Smooth muscle cell (in vitro differentiated cells): ENCODE measurements around the gene PALLD. TPM values are rescaled to one million over a fixed set of nuclear protein-coding genes. Genes with fewer than 3 reads are reported as not detected.

Experiments
- DNase-seq: peaks from one replicate; lab custom pipeline; 2025; ENCODE audit not compliant: unreplicated experiment; lab: John Stamatoyannopoulos, UW
- H2AFZ ChIP-seq: fragments of 200-600 bp; sonication (generic); 2 replicates; pipeline ENCODE4 v1.6.0; 2016; ENCODE audit warnings: antibody characterized with exemption, low read depth, mild to moderate bottlenecking
- H3F3A ChIP-seq: fragments of 200-600 bp; sonication (generic); 2 replicates; pipeline ENCODE4 v1.6.0; 2017; ENCODE audit warnings: antibody characterized with exemption, low read depth
- H3K27ac ChIP-seq: fragments of 200-600 bp; sonication (generic); 2 replicates; pipeline ENCODE4 v1.5.1; 2016; ENCODE audit warnings: low read depth, mild to moderate bottlenecking
- H3K27me3 ChIP-seq: fragments of 200-600 bp; sonication (generic); 2 replicates; pipeline ENCODE4 v1.6.1; 2016; ENCODE audit warnings: low read depth, mild to moderate bottlenecking
- H3K36me3 ChIP-seq: fragments of 200-600 bp; sonication (generic); 2 replicates; pipeline ENCODE4 v1.5.1; 2016; ENCODE audit warnings: low read depth
- H3K4me1 ChIP-seq: fragments of 200-600 bp; sonication (generic); 2 replicates; pipeline ENCODE4 v1.5.1; 2016; ENCODE audit warnings: low read depth
- H3K4me2 ChIP-seq: fragments of 200-600 bp; sonication (generic); 2 replicates; pipeline ENCODE4 v1.6.0; 2016; ENCODE audit warnings: mild to moderate bottlenecking
- H3K4me3 ChIP-seq: fragments of 200-600 bp; sonication (generic); 2 replicates; pipeline ENCODE4 v1.5.1; 2016; ENCODE audit warnings: mild to moderate bottlenecking
- H3K79me2 ChIP-seq: fragments of 200-600 bp; sonication (generic); 2 replicates; pipeline ENCODE4 v1.6.0; 2016; ENCODE audit warnings: low read depth, mild to moderate bottlenecking
- H3K9ac ChIP-seq: fragments of 200-600 bp; sonication (generic); 2 replicates; pipeline ENCODE4 v1.6.0; 2016; ENCODE audit warnings: low read depth
- H3K9me3 ChIP-seq: fragments of 200-600 bp; sonication (generic); replicated peaks from 2 replicates; pipeline ENCODE4 v1.5.1; 2016; ENCODE audit warnings: low read depth
- H4K20me1 ChIP-seq: fragments of 200-600 bp; sonication (generic); 2 replicates; pipeline ENCODE4 v1.6.0; 2016; ENCODE audit warnings: low read depth
- WGBS: methylation state at CpG from one replicate; pipeline ENCODE4 v1.1.7; 2016; ENCODE audit warnings: low lambda C conversion rate; 5-methylcytosine and 5-hydroxymethylcytosine counted together
- polyA plus RNA-seq: library from polyadenylated mRNA; unstranded; fragments of >200 nt; fragmentation: Nextera tagmentation; extraction: Ambion mirVana; gene quantifications from 2 replicates; pipeline ENCODE4 v1.2.1, GENCODE V29; 2016
- total RNA-seq: library from RNA; depleted of rRNA; stranded (reverse); fragments of >200 nt; gene quantifications from 2 replicates; pipeline ENCODE4 v1.2.3, GENCODE V29; 2014
- TF ChIP-seq, protein P1 (sequence below): fragments of 200-600 bp; sonication (generic); IDR thresholded peaks from 2 replicates; pipeline ENCODE4 v1.5.1; 2017; ENCODE audit warnings: borderline replicate concordance, mild to moderate bottlenecking, antibody characterized with exemption; ENCODE audit not compliant: insufficient read depth, poor library complexity, severe bottlenecking

Gene PALLD
- total and polyA plus RNA-seq, 2 experiments from 2014 or later = 354 to 415 TPM

DNA sequence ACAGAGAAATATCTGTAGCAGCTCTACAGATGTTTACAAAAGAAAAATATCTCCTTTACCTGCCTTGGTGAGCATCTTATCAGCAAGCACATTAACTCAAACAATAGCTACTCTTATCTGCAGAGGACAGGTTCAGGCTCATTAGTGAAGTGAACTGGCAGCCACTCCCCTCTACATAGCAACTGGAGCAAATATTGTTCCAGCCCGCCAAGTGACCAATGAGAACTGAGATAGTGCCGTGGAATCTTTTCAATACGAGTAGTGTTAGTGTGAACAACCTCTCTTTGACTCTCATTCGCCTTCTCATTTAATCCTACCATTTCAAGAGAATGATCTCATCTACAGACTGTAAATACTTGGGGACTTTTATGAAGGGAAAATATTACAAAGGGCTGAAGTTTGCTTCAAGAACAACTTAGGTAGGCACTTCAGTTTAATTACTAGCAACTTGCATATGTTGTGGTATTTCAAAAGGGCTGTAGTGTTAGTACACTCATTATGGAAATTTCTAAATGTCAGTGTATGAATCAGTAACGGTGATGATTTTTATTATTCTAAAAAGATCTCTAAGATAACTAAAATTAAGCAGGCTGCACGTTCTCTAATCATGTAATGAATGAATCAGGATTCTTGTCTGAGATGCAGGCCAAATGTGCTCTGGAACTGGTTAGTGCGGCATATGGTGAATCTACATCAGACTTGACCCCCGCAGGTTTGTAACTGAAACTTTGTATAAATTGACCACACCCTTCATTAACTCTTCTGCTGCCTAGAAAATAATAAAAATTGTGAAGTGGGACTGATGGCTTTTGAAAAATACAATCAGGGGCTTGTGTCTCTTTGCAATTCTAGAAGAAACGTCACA, 72.4 kb downstream of the PALLD start:
- Histone ChIP-seq H3F3A (peaks cover 5% of the 10 kb centered on the region), H2AFZ (peak overlapping the region; percentile 28), H3K79me2 (no peaks in the 10 kb centered on the region), H3K4me3 (peak overlapping the region; percentile 16), H3K4me2 (peak overlapping the region; percentile 27), H3K4me1 (no peaks in the 10 kb centered on the region), H3K27ac (peak overlapping the region; percentile 77), H3K27me3 (no peaks in the 10 kb centered on the region), H4K20me1 (no peaks in the 10 kb centered on the region), H3K36me3 (no peaks in the 10 kb centered on the region), H3K9ac (no peak overlapping the region), H3K9me3 (no peaks in the 10 kb centered on the region)
- 37% methylated on average over 9 of the region's 9 CpGs for WGBS
- DNase-seq = no peak
- TF ChIP-seq, protein P1, sequence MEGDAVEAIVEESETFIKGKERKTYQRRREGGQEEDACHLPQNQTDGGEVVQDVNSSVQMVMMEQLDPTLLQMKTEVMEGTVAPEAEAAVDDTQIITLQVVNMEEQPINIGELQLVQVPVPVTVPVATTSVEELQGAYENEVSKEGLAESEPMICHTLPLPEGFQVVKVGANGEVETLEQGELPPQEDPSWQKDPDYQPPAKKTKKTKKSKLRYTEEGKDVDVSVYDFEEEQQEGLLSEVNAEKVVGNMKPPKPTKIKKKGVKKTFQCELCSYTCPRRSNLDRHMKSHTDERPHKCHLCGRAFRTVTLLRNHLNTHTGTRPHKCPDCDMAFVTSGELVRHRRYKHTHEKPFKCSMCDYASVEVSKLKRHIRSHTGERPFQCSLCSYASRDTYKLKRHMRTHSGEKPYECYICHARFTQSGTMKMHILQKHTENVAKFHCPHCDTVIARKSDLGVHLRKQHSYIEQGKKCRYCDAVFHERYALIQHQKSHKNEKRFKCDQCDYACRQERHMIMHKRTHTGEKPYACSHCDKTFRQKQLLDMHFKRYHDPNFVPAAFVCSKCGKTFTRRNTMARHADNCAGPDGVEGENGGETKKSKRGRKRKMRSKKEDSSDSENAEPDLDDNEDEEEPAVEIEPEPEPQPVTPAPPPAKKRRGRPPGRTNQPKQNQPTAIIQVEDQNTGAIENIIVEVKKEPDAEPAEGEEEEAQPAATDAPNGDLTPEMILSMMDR = no peak

DNA sequence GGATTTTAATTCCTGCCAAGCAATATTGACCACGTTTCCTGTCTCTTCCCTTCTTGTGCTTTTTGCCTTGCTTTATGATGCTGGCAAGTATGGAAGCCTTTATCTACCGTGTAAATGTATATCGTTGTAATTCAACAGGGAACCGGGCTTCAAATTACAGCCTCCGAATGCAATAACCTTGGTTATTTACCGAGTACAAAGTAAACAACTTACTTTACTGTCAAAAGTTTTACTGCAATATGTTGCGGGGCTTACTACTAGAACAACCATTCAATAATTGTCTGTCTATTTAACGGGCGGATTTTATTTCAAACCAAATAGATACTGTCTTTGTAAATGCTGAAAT, 73.1 kb downstream of the PALLD start:
- Histone ChIP-seq H3K9ac (no peak overlapping the region), H3F3A (peaks cover 7% of the 10 kb centered on the region), H4K20me1 (no peaks in the 10 kb centered on the region), H3K27ac (peak overlapping the region; percentile 77), H3K4me2 (peak overlapping the region; percentile 27), H3K27me3 (no peaks in the 10 kb centered on the region), H3K36me3 (no peaks in the 10 kb centered on the region), H2AFZ (no peak overlapping the region), H3K79me2 (no peaks in the 10 kb centered on the region), H3K9me3 (no peaks in the 10 kb centered on the region), H3K4me3 (peak overlapping the region; percentile 16), H3K4me1 (no peaks in the 10 kb centered on the region)
- TF ChIP-seq, protein P1 = no peak
- WGBS = 74% methylated on average over 9 of the region's 9 CpGs
- DNase-seq = no peak

DNA sequence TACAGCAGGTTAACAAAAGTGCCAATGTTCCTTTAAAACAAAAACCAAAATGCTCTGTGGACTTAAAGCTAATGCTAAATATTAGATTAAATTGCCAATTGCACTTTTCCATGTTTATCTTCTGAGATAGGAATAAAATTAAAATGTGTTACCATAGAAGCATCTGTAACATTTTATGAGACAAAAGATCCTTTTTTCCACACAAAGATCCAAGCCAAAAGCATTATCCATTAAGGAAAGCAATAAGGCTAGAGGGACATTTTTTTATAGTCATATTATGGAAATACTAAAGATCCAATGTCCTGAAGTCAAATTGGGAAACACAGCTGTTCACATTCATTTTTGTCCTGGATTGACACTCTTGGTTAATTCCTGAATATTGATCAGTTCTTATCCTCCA, 73.6 kb downstream of the PALLD start:
- Histone ChIP-seq H3K27ac (no peak overlapping the region), H3K4me1 (no peaks in the 10 kb centered on the region), H3K4me3 (no peak overlapping the region), H3K9ac (no peak overlapping the region), H3K36me3 (no peaks in the 10 kb centered on the region), H2AFZ (no peak overlapping the region), H3K27me3 (no peaks in the 10 kb centered on the region), H3K9me3 (no peaks in the 10 kb centered on the region), H3K79me2 (no peaks in the 10 kb centered on the region), H4K20me1 (no peaks in the 10 kb centered on the region), H3F3A (peaks cover 7% of the 10 kb centered on the region), H3K4me2 (no peak overlapping the region)
- DNase-seq = no peak
- TF ChIP-seq, protein P1 = no peak

DNA sequence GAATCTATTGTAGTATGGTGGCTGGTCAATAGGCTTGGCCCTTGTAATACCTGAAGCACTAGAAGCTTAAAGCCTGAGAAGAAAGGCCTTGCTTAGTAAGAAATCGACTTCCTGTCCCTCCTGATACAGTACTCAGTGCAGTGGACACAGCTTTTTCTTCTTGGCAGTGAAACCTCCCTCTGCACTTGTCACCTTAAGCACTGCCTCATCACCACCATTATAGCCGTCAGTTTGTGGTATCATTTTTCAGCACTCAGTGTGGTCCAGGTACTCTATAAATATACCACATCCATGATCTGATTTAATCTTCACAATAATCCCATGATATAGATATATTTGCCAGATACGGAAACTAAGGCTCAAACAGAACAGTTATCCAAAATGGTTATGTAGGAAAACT, 75.2 kb downstream of the PALLD start:
- no peaks in the 10 kb centered on the region for H3K4me1 ChIP-seq
- no peak for DNase-seq
- no peaks in the 10 kb centered on the region for H3K9me3 ChIP-seq
- no peak overlapping the region for H2AFZ ChIP-seq
- H3K27ac ChIP-seq = no peak overlapping the region
- TF ChIP-seq, protein P1 = no peak
- H3K4me2 ChIP-seq = no peak overlapping the region
- no peaks in the 10 kb centered on the region for H4K20me1 ChIP-seq
- H3K27me3 ChIP-seq = no peaks in the 10 kb centered on the region
- no peaks in the 10 kb centered on the region for H3K36me3 ChIP-seq
- no peak overlapping the region for H3K4me3 ChIP-seq
- WGBS = 94% methylated on average over 3 of the region's 3 CpGs
- no peaks in the 10 kb centered on the region for H3K79me2 ChIP-seq
- peaks cover 7% of the 10 kb centered on the region for H3F3A ChIP-seq
- H3K9ac ChIP-seq = no peak overlapping the region
